ENCODE results near the gene UBASH3B. TPM values are rescaled to one million over a fixed set of nuclear protein-coding genes. Genes with fewer than 3 reads are reported as not detected.

UBASH3B gene
- total RNA-seq, 1 donor from 2014 or later = 19.3 TPM

GRCh38 chr11:122706291-122707088 is 51.0 kb downstream of the UBASH3B start:
- no peak overlapping the region for H3K4me3 Mint-ChIP-seq (ENCODE audit: low read depth)
- no peak overlapping the region for H3K27ac Mint-ChIP-seq
- no peaks in the 10 kb centered on the region for H3K9me3 Mint-ChIP-seq
- H3K4me1 Mint-ChIP-seq (ENCODE audit: low read depth) = peaks cover 21% of the 10 kb centered on the region
- peaks cover 14% of the 10 kb centered on the region for H3K36me3 Mint-ChIP-seq (ENCODE audit: low read depth)
- H3K27me3 Mint-ChIP-seq (ENCODE audit: low read depth) = peaks cover 3% of the 10 kb centered on the region
- intact Hi-C loops (cut with micrococcal nuclease) = no loop called here
- DNase-seq (ENCODE audit: low spot score) = no peak

- no peak overlapping the region for H3K4me3 Mint-ChIP-seq (ENCODE audit: low read depth)
- no peak overlapping the region for H3K27ac Mint-ChIP-seq
- no peaks in the 10 kb centered on the region for H3K9me3 Mint-ChIP-seq
- peaks cover 18% of the 10 kb centered on the region for H3K4me1 Mint-ChIP-seq (ENCODE audit: low read depth)
- intact Hi-C loops (cut with micrococcal nuclease) = no loop called here
- H3K36me3 Mint-ChIP-seq (ENCODE audit: low read depth) = peaks cover 10% of the 10 kb centered on the region
- no peak for DNase-seq (ENCODE audit: low spot score)
- peaks cover 3% of the 10 kb centered on the region for H3K27me3 Mint-ChIP-seq (ENCODE audit: low read depth)
These were observed 51.6 kb downstream of the UBASH3B start for GRCh38 chr11:122707111-122707510.

- no peak overlapping the region for H3K4me3 Mint-ChIP-seq (ENCODE audit: low read depth)
- peaks cover 3% of the 10 kb centered on the region for H3K27me3 Mint-ChIP-seq (ENCODE audit: low read depth)
- DNase-seq (ENCODE audit: low spot score) = no peak
- peaks cover 8% of the 10 kb centered on the region for H3K36me3 Mint-ChIP-seq (ENCODE audit: low read depth)
- peaks cover 18% of the 10 kb centered on the region for H3K4me1 Mint-ChIP-seq (ENCODE audit: low read depth)
- no peaks in the 10 kb centered on the region for H3K9me3 Mint-ChIP-seq
- H3K27ac Mint-ChIP-seq = no peak overlapping the region
- intact Hi-C loops (cut with micrococcal nuclease) = no loop called here
These were observed 52.4 kb downstream of the UBASH3B start for GRCh38 chr11:122707901-122708300.

GRCh38 chr11:122709039-122709760 is 53.7 kb downstream of the UBASH3B start:
- Mint-ChIP-seq H3K4me1 (ENCODE audit: low read depth) (peaks cover 10% of the 10 kb centered on the region), H3K9me3 (no peaks in the 10 kb centered on the region), H3K27me3 (ENCODE audit: low read depth) (peaks cover 3% of the 10 kb centered on the region), H3K27ac (no peak overlapping the region), H3K36me3 (ENCODE audit: low read depth) (peaks cover under 1% of the 10 kb centered on the region), H3K4me3 (ENCODE audit: low read depth) (no peak overlapping the region)
- intact Hi-C loops (cut with micrococcal nuclease) = no loop called here
- no peak for DNase-seq (ENCODE audit: low spot score)

GRCh38 chr11:122711362-122711761 is 55.8 kb downstream of the UBASH3B start:
- H3K9me3 Mint-ChIP-seq = no peaks in the 10 kb centered on the region
- H3K4me3 Mint-ChIP-seq (ENCODE audit: low read depth) = no peak overlapping the region
- peaks cover 3% of the 10 kb centered on the region for H3K27me3 Mint-ChIP-seq (ENCODE audit: low read depth)
- H3K36me3 Mint-ChIP-seq (ENCODE audit: low read depth) = no peaks in the 10 kb centered on the region
- peaks cover 10% of the 10 kb centered on the region for H3K4me1 Mint-ChIP-seq (ENCODE audit: low read depth)
- no peak for DNase-seq (ENCODE audit: low spot score)
- intact Hi-C loops (cut with micrococcal nuclease) = no loop called here
- no peak overlapping the region for H3K27ac Mint-ChIP-seq

GRCh38 chr11:122711831-122712381 is 56.4 kb downstream of the UBASH3B start:
- intact Hi-C loops (cut with micrococcal nuclease) = no loop called here
- no peaks in the 10 kb centered on the region for H3K9me3 Mint-ChIP-seq
- H3K36me3 Mint-ChIP-seq (ENCODE audit: low read depth) = no peaks in the 10 kb centered on the region
- H3K4me3 Mint-ChIP-seq (ENCODE audit: low read depth) = no peak overlapping the region
- no peak overlapping the region for H3K27ac Mint-ChIP-seq
- no peak for DNase-seq (ENCODE audit: low spot score)
- peaks cover 12% of the 10 kb centered on the region for H3K4me1 Mint-ChIP-seq (ENCODE audit: low read depth)
- H3K27me3 Mint-ChIP-seq (ENCODE audit: low read depth) = peaks cover 3% of the 10 kb centered on the region

- DNase-seq (ENCODE audit: low spot score) = no peak
- no peaks in the 10 kb centered on the region for H3K9me3 Mint-ChIP-seq
- no peaks in the 10 kb centered on the region for H3K36me3 Mint-ChIP-seq (ENCODE audit: low read depth)
- H3K4me3 Mint-ChIP-seq (ENCODE audit: low read depth) = no peak overlapping the region
- peaks cover 18% of the 10 kb centered on the region for H3K4me1 Mint-ChIP-seq (ENCODE audit: low read depth)
- H3K27me3 Mint-ChIP-seq (ENCODE audit: low read depth) = no peaks in the 10 kb centered on the region
- no peak overlapping the region for H3K27ac Mint-ChIP-seq
- intact Hi-C loops (cut with micrococcal nuclease) = no loop called here
These were observed 58.5 kb downstream of the UBASH3B start for GRCh38 chr11:122714004-122714403.

- no peak overlapping the region for H3K4me3 Mint-ChIP-seq (ENCODE audit: low read depth)
- H3K36me3 Mint-ChIP-seq (ENCODE audit: low read depth) = no peaks in the 10 kb centered on the region
- peaks cover 18% of the 10 kb centered on the region for H3K4me1 Mint-ChIP-seq (ENCODE audit: low read depth)
- DNase-seq (ENCODE audit: low spot score) = no peak
- H3K27ac Mint-ChIP-seq = no peak overlapping the region
- H3K27me3 Mint-ChIP-seq (ENCODE audit: low read depth) = no peaks in the 10 kb centered on the region
- H3K9me3 Mint-ChIP-seq = no peaks in the 10 kb centered on the region
- intact Hi-C loops (cut with micrococcal nuclease) = no loop called here
These were observed 59.0 kb downstream of the UBASH3B start for GRCh38 chr11:122714484-122714883.

- intact Hi-C loops (cut with micrococcal nuclease) = no loop called here
- Mint-ChIP-seq H3K4me3 (ENCODE audit: low read depth) (no peak overlapping the region), H3K36me3 (ENCODE audit: low read depth) (no peaks in the 10 kb centered on the region), H3K4me1 (ENCODE audit: low read depth) (peaks cover 30% of the 10 kb centered on the region), H3K27ac (no peak overlapping the region), H3K27me3 (ENCODE audit: low read depth) (peaks cover 13% of the 10 kb centered on the region), H3K9me3 (no peaks in the 10 kb centered on the region)
- no peak for DNase-seq (ENCODE audit: low spot score)
These were observed 60.3 kb downstream of the UBASH3B start for GRCh38 chr11:122715548-122716440.

- Mint-ChIP-seq H3K27ac (peak overlapping the region; percentile 8), H3K36me3 (ENCODE audit: low read depth) (no peaks in the 10 kb centered on the region), H3K4me1 (ENCODE audit: low read depth) (peaks cover 37% of the 10 kb centered on the region), H3K9me3 (no peaks in the 10 kb centered on the region), H3K27me3 (ENCODE audit: low read depth) (peaks cover 13% of the 10 kb centered on the region), H3K4me3 (ENCODE audit: low read depth) (no peak overlapping the region)
- intact Hi-C loops (cut with micrococcal nuclease) = no loop called here
- peak; percentile 23 for DNase-seq (ENCODE audit: low spot score)
These were observed 61.8 kb downstream of the UBASH3B start for GRCh38 chr11:122717264-122717867.

- Mint-ChIP-seq H3K27ac (no peak overlapping the region), H3K4me1 (ENCODE audit: low read depth) (peaks cover 54% of the 10 kb centered on the region), H3K27me3 (ENCODE audit: low read depth) (peaks cover 13% of the 10 kb centered on the region), H3K4me3 (ENCODE audit: low read depth) (no peak overlapping the region), H3K36me3 (ENCODE audit: low read depth) (no peaks in the 10 kb centered on the region), H3K9me3 (no peaks in the 10 kb centered on the region)
- no peak for DNase-seq (ENCODE audit: low spot score)
- intact Hi-C loops (cut with micrococcal nuclease) = no loop called here
These were observed 64.8 kb downstream of the UBASH3B start for GRCh38 chr11:122720107-122720881.
